ENCODE measurements around the gene PLEKHJ1.

DNA sequence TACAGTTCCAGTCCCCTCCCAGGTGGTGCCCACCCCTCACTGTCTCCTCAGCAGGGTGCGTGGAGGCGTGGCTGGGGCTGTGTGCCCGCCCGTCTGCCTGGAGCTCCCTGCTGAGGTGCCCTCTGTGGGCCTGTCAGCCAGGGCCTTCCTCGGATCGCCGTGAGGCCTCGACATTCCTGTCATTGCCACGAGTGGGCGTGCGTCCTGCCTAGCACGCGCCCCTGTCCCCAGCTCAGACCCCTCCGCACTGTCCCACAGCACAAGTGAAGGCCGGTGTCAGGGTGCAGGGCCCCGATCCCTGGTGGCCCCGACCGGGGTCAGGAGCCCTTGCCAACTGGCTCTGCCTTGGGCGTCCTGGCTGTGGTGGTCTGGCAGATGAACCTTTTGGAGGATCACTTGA is 40.2 kb downstream of the PLEKHJ1 start:
- no peak for TF ChIP-seq CTCF (IDR thresholded peaks at IDR 0.05)
- TF ChIP-seq POLR2AphosphoS5 (IDR thresholded peaks at IDR 0.05) = no peak
- no peak for TF ChIP-seq POLR2A (IDR thresholded peaks at IDR 0.05; ENCODE audit: low read depth)
